22Rv1 (cell line): ENCODE results near the gene HEBP2.

ENCODE experiments used
- ZFX ChIP-seq: fragments of 450-650 bp; IDR thresholded peaks from 2 replicates; pipeline ENCODE4 v1.6.1; 2017; ENCODE audit warnings: antibody characterized with exemption, borderline replicate concordance
- TF ChIP-seq, protein P1 (sequence below): fragments of 450-650 bp; IDR thresholded peaks from 2 replicates; pipeline ENCODE4 v1.5.1; 2017; ENCODE audit warnings: mild to moderate bottlenecking

DNA sequence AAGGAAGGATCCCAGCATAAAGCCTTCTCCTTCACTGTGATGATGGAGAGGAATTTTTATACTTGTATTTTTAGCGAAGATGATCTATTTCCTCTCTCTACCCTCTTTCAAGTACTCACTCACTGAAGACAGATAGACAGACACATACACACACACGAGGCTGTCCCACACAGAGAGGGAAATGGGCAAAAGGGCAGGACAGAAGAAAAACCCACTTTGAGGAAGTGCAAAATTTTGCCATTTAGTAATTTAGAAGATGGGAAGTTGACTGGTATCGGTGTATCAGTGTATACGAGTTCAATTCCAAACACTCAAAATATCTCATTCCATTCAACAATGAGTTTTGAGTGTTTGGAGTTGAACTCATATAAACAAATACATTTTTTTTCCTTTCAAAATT is 30.9 kb downstream of the HEBP2 start:
- TF ChIP-seq, protein P1, sequence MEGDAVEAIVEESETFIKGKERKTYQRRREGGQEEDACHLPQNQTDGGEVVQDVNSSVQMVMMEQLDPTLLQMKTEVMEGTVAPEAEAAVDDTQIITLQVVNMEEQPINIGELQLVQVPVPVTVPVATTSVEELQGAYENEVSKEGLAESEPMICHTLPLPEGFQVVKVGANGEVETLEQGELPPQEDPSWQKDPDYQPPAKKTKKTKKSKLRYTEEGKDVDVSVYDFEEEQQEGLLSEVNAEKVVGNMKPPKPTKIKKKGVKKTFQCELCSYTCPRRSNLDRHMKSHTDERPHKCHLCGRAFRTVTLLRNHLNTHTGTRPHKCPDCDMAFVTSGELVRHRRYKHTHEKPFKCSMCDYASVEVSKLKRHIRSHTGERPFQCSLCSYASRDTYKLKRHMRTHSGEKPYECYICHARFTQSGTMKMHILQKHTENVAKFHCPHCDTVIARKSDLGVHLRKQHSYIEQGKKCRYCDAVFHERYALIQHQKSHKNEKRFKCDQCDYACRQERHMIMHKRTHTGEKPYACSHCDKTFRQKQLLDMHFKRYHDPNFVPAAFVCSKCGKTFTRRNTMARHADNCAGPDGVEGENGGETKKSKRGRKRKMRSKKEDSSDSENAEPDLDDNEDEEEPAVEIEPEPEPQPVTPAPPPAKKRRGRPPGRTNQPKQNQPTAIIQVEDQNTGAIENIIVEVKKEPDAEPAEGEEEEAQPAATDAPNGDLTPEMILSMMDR = no peak
- TF ChIP-seq ZFX = no peak
